Measurements from ENCODE around the gene TBX1.

Gene TBX1

DNA sequence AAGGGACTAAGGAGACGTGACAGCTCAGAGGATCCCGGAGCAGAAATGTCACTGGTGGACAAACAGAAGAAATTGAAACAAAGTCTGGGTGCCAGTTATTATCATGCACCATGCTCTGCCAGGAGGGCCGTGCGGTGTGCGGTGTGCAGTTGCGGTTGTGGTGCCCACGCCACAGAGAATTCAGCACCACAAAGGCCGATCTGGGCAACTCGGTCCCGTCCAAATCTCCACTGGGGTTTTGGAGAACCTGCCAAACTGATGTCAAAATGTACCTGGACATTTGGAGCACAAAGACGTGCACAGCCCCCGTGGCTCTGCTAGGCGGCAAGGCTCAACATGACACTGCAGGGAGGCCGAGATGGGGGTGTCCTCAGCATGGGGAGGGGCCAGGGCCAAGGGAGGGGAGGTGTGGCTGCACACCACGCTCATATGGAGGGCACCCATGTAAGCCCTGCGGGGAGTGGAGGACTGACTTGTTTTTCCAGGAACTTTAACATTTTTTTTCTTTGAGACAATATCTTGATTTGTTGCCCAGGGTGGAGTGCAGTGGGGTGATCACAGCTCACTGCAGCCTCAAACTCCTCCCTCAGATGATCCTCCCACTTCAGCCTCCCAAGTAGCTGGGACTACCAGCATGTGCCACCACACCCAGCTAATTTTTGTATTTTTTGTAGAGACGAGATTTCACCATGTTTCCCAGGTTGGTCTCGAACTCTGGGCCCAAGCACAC lies 54.7 kb downstream of the TBX1 start:
- Histone ChIP-seq H3K79me2 (ENCODE audit: insufficient read depth, low read length) (no peaks in the 10 kb centered on the region), H3K9ac (ENCODE audit: low read length) (no peak overlapping the region), H3K27ac (ENCODE audit: low read depth, low read length) (no peak overlapping the region), H3K4me3 (ENCODE audit: insufficient read depth, low read length, poor library complexity, severe bottlenecking) (no peak overlapping the region), H4K20me1 (ENCODE audit: low read depth, low read length) (no peaks in the 10 kb centered on the region), H3F3A (ENCODE audit: insufficient read depth) (no peaks in the 10 kb centered on the region), H3K4me2 (ENCODE audit: low read depth, low read length, poor library complexity, severe bottlenecking) (no peak overlapping the region), H3K9me2 (replicated peaks; ENCODE audit: insufficient read depth, low read length) (no peaks in the 10 kb centered on the region), H3K9me3 (ENCODE audit: insufficient read depth, low read length) (no peaks in the 10 kb centered on the region), H3K27me3 (ENCODE audit: low read length) (no peaks in the 10 kb centered on the region), H3K36me3 (ENCODE audit: low read length) (no peaks in the 10 kb centered on the region), H2AFZ (ENCODE audit: low read depth, low read length, severe bottlenecking) (no peak overlapping the region)
- TF ChIP-seq, protein P1, sequence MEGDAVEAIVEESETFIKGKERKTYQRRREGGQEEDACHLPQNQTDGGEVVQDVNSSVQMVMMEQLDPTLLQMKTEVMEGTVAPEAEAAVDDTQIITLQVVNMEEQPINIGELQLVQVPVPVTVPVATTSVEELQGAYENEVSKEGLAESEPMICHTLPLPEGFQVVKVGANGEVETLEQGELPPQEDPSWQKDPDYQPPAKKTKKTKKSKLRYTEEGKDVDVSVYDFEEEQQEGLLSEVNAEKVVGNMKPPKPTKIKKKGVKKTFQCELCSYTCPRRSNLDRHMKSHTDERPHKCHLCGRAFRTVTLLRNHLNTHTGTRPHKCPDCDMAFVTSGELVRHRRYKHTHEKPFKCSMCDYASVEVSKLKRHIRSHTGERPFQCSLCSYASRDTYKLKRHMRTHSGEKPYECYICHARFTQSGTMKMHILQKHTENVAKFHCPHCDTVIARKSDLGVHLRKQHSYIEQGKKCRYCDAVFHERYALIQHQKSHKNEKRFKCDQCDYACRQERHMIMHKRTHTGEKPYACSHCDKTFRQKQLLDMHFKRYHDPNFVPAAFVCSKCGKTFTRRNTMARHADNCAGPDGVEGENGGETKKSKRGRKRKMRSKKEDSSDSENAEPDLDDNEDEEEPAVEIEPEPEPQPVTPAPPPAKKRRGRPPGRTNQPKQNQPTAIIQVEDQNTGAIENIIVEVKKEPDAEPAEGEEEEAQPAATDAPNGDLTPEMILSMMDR (IDR thresholded peaks at IDR 0.05; ENCODE audit: insufficient read depth, low read length, poor library complexity, severe bottlenecking): no peak
- TF ChIP-seq EZH2phosphoT487 (conservative IDR thresholded peaks at IDR 0.05; ENCODE audit: low read length): no peak

DNA sequence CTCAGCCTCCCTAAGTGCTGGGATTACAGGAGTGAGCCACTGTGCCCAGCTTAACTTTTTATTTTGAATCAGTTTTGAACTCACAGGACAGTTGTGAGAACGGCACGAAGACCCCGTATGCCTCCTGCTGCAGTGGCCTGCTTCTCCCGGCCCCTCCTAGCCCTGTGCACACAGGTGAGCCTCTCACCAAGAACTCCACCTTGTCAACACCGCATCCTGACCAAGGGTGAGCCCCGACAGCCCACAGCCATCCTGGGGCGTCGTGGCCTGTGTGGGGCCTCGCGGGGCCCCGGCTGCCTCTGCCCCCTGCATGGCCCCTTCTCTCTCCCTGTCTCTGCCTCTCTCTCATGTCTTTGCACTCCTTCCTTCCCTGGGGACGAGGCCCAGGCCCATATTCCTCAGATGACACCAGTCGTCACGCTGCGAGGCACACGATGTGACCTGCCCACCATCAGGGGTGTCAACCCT lies 55.3 kb downstream of the TBX1 start:
- H3K27me3 ChIP-seq (ENCODE audit: low read length): no peaks in the 10 kb centered on the region
- H3K36me3 ChIP-seq (ENCODE audit: low read length): no peaks in the 10 kb centered on the region
- no peak overlapping the region for H3K4me3 ChIP-seq (ENCODE audit: insufficient read depth, low read length, poor library complexity, severe bottlenecking)
- H3K9ac ChIP-seq (ENCODE audit: low read length): no peak overlapping the region
- no peaks in the 10 kb centered on the region for H3K9me2 ChIP-seq (replicated peaks; ENCODE audit: insufficient read depth, low read length)
- no peaks in the 10 kb centered on the region for H3K9me3 ChIP-seq (ENCODE audit: insufficient read depth, low read length)
- no peak overlapping the region for H3K27ac ChIP-seq (ENCODE audit: low read depth, low read length)
- H4K20me1 ChIP-seq (ENCODE audit: low read depth, low read length): no peaks in the 10 kb centered on the region
- no peaks in the 10 kb centered on the region for H3K79me2 ChIP-seq (ENCODE audit: insufficient read depth, low read length)
- no peak overlapping the region for H2AFZ ChIP-seq (ENCODE audit: low read depth, low read length, severe bottlenecking)
- H3F3A ChIP-seq (ENCODE audit: insufficient read depth): no peaks in the 10 kb centered on the region
- TF ChIP-seq EZH2phosphoT487 (conservative IDR thresholded peaks at IDR 0.05; ENCODE audit: low read length): no peak
- TF ChIP-seq, protein P1 (IDR thresholded peaks at IDR 0.05; ENCODE audit: insufficient read depth, low read length, poor library complexity, severe bottlenecking): no peak
- no peak overlapping the region for H3K4me2 ChIP-seq (ENCODE audit: low read depth, low read length, poor library complexity, severe bottlenecking)

DNA sequence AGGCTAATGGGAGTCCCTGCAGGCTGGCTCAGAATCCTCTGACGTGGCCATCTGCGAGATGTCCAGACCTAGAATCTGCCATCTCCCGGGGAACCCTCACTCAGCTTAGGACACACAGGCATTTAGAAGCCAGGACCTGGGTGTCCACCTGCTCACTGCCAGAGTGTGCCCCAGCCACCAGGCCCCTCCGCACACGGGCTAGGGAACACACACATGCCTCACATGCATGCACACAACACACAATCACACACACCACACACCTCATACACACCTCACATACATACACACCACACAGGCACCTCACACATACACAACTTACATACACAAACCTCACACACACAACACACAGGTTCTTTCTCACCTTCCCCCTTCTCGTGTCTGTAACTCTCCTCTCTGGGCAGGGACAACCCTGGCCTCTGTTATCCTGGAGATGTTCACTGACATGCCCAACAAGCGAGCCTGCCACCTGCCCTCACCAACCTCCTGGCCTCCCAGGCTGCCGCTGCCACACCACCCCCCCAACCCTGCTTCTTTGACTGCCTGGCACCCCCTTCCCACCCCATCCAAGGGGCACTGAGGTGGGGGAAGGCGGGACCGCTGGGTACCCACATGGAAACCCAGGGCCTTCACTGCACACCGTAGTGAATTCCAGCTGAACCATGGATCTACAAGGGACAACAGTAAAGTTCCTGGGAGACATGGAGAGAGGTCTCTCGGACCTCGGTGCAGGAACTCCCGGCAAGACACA lies 56.0 kb downstream of the TBX1 start:
- TF ChIP-seq, protein P1 (IDR thresholded peaks at IDR 0.05; ENCODE audit: insufficient read depth, low read length, poor library complexity, severe bottlenecking): no peak
- no peak for TF ChIP-seq EZH2phosphoT487 (conservative IDR thresholded peaks at IDR 0.05; ENCODE audit: low read length)
- no peaks in the 10 kb centered on the region for H3K36me3 ChIP-seq (ENCODE audit: low read length)
- H2AFZ ChIP-seq (ENCODE audit: low read depth, low read length, severe bottlenecking): no peak overlapping the region
- H3F3A ChIP-seq (ENCODE audit: insufficient read depth): no peaks in the 10 kb centered on the region
- no peaks in the 10 kb centered on the region for H3K9me2 ChIP-seq (replicated peaks; ENCODE audit: insufficient read depth, low read length)
- no peaks in the 10 kb centered on the region for H3K9me3 ChIP-seq (ENCODE audit: insufficient read depth, low read length)
- H3K79me2 ChIP-seq (ENCODE audit: insufficient read depth, low read length): no peaks in the 10 kb centered on the region
- H4K20me1 ChIP-seq (ENCODE audit: low read depth, low read length): no peaks in the 10 kb centered on the region
- no peaks in the 10 kb centered on the region for H3K27me3 ChIP-seq (ENCODE audit: low read length)
- no peak overlapping the region for H3K27ac ChIP-seq (ENCODE audit: low read depth, low read length)
- H3K4me2 ChIP-seq (ENCODE audit: low read depth, low read length, poor library complexity, severe bottlenecking): no peak overlapping the region
- no peak overlapping the region for H3K9ac ChIP-seq (ENCODE audit: low read length)
- no peak overlapping the region for H3K4me3 ChIP-seq (ENCODE audit: insufficient read depth, low read length, poor library complexity, severe bottlenecking)
